H1 (cell line): ENCODE data around the gene GOSR1. TPM values are rescaled to one million over a fixed set of nuclear protein-coding genes. Genes with fewer than 3 reads are reported as not detected.

Source experiments
- CEBPB ChIP-seq: IDR thresholded peaks from 2 replicates; pipeline ENCODE4 v1.6.1; 2012; ENCODE audit warnings: low read depth, low read length
- POLR2AphosphoS5 ChIP-seq: IDR thresholded peaks from 2 replicates; pipeline ENCODE4 v1.6.1; 2011; ENCODE audit warnings: low read depth, low read length
- SIX5 ChIP-seq: IDR thresholded peaks from 2 replicates; pipeline ENCODE4 v1.6.1; 2011; ENCODE audit warnings: mild to moderate bottlenecking, low read depth, low read length
- USF2 ChIP-seq: IDR thresholded peaks from 2 replicates; pipeline ENCODE4 v1.6.1; 2011; ENCODE audit warnings: low read length, improper control_type of control experiment
- polyA plus RNA-seq, 7 experiments: library from polyadenylated mRNA; depleted of rRNA in 3 of 7; stranded (reverse) in 5 of 7; unstranded in 2 of 7; fragments of >200 nt in 5 of 7; fragments of 200-250 nt in 2 of 7; gene quantifications; 1 replicate in 5 of 7; 2 replicates in 1 of 7; 4 replicates in 1 of 7; pipeline versions ENCODE4 v1.2.1 to v1.2.3, GENCODE V29; 2011 to 2013; ENCODE audit warnings: missing spikeins in 2 of 7, mixed read lengths in 2 of 7
- total RNA-seq: library from RNA; stranded (reverse); fragmentation: NEBNext Ultra II Directional; extraction: Animal tissue kit (Norgen Biotek cat#: 25700); gene quantifications from 2 replicates; pipeline ENCODE4 v1.2.1, GENCODE V29; 2021

GOSR1 gene
- total and polyA plus RNA-seq, 2 of the 8 experiments (the other 6 are each of a cell fraction or from before 2014, with no cell fraction given), result 9.2 to 43.3 TPM

GRCh38 chr17:30454635-30455034 lies 22.6 kb upstream of the GOSR1 start (continued):
- TF ChIP-seq POLR2AphosphoS5 (no peak), SIX5 (no peak), CEBPB (no peak), USF2 (no peak)
- TF ChIP-seq, all 59 proteins: peak for 0
